ENCODE data around the gene MRGPRE. TPM values are rescaled to one million over a fixed set of nuclear protein-coding genes. Genes with fewer than 3 reads are reported as not detected.
A peak's percentile ranks its signal among the peaks of the same experiment; 100 is the strongest.

The MRGPRE gene
- total RNA-seq, 4 donors from 2014 or later: 0.47 TPM; not detected in 3

DNA sequence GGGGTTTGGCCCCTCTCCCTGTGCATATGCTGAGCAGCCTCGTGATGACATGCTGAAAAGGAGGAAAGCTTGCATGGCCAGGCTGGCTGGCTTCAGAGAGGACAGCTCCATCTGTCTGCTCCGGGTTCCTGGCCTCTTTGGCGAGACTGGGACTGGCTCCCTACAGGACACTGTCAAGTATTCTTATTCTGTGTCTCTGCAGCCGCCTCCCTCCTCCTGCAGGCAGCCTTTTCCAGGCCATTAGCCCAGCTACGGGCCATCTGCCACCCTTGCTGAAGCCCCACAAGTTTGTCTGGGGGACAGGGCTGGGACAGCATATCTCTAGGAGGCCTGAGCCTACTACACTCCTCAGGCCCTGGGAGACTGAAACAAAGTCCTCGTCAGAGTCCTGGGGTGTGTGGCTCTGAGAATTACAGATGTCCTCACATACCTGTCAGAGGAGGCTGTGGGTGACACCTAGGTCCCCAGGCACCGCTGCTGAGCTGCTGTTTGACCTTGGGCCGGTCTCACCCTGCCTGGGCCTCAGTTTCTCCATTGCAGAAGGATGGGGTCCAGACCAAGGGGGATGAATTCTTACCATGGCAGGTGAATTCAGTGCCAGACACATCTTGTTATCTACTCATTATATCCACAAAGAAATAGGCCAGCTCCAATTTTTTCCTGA lies 24.6 kb downstream of the MRGPRE start:
- H3K4me1 ChIP-seq: peaks cover 7% of the 10 kb centered on the region
- H3K9me3 ChIP-seq: no peaks in the 10 kb centered on the region
- no peak for TF ChIP-seq EP300 (IDR thresholded peaks at IDR 0.05)
- DNase-seq (ENCODE audit: low spot score in 2 of 2): no peak
- no peak overlapping the region for H3K4me3 ChIP-seq
- WGBS: 78% methylated on average over 5 of the region's 8 CpGs
- H3K27ac ChIP-seq: no peak overlapping the region
- peaks cover 25% of the 10 kb centered on the region for H3K27me3 ChIP-seq
- H3K36me3 ChIP-seq: no peaks in the 10 kb centered on the region

DNA sequence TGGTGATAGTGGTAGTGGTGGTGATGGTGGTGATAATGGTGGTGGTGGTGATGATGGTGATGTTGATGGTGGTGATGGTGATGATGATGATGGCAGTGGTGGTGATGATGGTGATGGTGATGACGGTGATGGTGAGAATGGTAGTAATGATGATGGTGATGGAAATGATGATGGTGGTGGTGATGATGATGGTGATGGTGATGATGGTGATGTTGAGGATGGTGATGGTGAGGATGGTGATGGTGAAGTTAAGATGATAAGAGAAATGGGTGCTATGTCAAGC lies 25.4 kb downstream of the MRGPRE start:
- WGBS: 94% methylated on average over 1 of the region's 1 CpG
- DNase-seq (ENCODE audit: low spot score in 2 of 2): no peak
- no peaks in the 10 kb centered on the region for H3K36me3 ChIP-seq
- TF ChIP-seq POLR2A (IDR thresholded peaks at IDR 0.05) (no peak), POLR2AphosphoS5 (IDR thresholded peaks at IDR 0.05) (no peak), EP300 (IDR thresholded peaks at IDR 0.05) (no peak)
- TF ChIP-seq, protein P1, sequence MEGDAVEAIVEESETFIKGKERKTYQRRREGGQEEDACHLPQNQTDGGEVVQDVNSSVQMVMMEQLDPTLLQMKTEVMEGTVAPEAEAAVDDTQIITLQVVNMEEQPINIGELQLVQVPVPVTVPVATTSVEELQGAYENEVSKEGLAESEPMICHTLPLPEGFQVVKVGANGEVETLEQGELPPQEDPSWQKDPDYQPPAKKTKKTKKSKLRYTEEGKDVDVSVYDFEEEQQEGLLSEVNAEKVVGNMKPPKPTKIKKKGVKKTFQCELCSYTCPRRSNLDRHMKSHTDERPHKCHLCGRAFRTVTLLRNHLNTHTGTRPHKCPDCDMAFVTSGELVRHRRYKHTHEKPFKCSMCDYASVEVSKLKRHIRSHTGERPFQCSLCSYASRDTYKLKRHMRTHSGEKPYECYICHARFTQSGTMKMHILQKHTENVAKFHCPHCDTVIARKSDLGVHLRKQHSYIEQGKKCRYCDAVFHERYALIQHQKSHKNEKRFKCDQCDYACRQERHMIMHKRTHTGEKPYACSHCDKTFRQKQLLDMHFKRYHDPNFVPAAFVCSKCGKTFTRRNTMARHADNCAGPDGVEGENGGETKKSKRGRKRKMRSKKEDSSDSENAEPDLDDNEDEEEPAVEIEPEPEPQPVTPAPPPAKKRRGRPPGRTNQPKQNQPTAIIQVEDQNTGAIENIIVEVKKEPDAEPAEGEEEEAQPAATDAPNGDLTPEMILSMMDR (IDR thresholded peaks at IDR 0.05): no peak
- peaks cover 33% of the 10 kb centered on the region for H3K27me3 ChIP-seq
- peaks cover 7% of the 10 kb centered on the region for H3K4me1 ChIP-seq
- H3K4me3 ChIP-seq: no peak overlapping the region
- H3K9me3 ChIP-seq: no peaks in the 10 kb centered on the region
- no peak overlapping the region for H3K27ac ChIP-seq

DNA sequence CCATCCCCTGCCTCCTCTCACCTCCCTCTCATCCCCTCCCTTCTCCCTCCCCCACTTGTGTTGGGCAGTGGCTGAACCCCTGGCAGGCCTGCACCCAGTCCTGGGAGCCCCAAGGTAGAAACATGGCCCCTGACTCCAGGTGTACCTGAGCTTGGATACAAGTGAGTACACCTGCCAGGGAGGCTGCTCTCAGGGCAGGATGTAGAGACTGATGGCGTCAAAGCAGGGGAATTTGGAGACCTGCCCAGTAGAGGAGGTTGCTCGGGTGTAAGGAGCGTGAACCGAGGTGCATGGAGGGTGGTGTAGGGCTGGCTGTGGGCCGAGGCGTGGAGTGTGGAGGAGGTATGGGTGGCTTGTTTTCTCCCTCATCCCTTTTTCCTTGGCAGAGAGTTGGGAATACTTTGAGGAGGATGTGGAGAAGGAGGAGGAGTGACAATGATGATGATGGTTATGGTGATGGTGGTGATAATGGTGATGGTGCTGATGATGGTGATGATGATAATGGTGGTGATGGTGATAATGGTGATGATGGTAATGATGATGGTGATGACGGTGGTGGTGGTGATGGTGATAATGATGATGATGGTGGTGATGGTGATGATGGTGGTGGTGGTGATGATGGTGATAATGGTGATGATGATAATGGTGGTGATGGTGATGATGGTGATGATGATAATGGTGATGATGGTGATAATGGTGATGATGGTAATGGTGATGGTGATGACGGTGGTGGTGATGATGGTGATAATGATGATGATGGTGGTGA lies 25.9 kb downstream of the MRGPRE start:
- DNase-seq (ENCODE audit: low spot score in 2 of 2): no peak
- peaks cover 7% of the 10 kb centered on the region for H3K4me1 ChIP-seq
- no peak overlapping the region for H3K4me3 ChIP-seq
- H3K27ac ChIP-seq: no peak overlapping the region
- WGBS: 84% methylated on average over 8 of the region's 8 CpGs
- no peaks in the 10 kb centered on the region for H3K9me3 ChIP-seq
- TF ChIP-seq POLR2A (IDR thresholded peaks at IDR 0.05) (no peak), EP300 (IDR thresholded peaks at IDR 0.05) (no peak), POLR2AphosphoS5 (IDR thresholded peaks at IDR 0.05) (no peak)
- TF ChIP-seq, protein P1 (IDR thresholded peaks at IDR 0.05): no peak
- H3K36me3 ChIP-seq: no peaks in the 10 kb centered on the region
- peaks cover 35% of the 10 kb centered on the region for H3K27me3 ChIP-seq

DNA sequence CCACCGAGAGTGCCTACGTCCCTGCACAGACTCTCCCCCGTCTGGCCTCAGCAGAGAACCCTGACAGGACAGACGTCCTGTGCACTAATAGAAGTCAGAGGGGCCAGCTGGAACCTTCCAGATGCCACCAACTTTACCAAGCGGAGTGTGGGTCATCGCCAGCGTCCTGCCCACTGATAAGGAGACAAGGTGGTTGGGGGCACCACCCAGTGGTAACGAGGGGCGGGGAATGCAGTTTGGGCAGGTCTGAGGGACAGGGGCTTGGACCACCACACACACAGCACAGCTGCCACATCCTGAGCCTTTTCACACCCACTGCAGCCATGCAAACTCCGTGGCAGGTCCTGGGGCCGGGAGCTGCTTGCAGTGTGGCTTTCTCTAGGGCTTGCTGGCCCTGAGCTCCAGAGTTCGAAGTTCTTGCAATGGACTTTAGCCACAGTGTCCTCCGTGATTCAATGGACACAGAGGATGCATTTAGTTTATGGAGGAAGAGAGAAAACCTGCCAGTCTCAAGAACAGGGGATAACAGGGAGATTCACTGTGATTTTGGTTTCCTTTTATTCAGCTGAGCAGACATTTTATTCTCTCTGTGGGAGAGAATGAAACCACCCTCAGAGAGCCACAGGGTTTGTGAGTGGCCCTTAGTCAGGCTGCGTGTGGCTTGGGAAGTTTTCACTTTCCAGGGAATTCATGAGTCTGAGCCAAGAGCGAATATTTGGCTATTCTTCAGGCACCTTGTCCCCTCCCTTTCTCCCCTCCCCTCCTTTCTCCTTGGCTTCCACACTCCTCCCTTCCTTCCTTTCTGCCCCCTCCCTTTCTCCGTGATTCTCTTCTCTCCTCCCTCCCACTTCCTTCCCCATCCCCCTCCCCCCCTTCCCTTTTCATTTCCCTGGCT lies 26.7 kb downstream of the MRGPRE start:
- H3K4me1 ChIP-seq: peaks cover 7% of the 10 kb centered on the region
- 54% methylated on average over 15 of the region's 16 CpGs for WGBS
- H3K27me3 ChIP-seq: peaks cover 43% of the 10 kb centered on the region
- no peaks in the 10 kb centered on the region for H3K9me3 ChIP-seq
- no peak for DNase-seq (ENCODE audit: low spot score in 2 of 2)
- H3K27ac ChIP-seq: no peak overlapping the region
- TF ChIP-seq EP300 (IDR thresholded peaks at IDR 0.05): no peak
- TF ChIP-seq, protein P1 (IDR thresholded peaks at IDR 0.05): no peak
- TF ChIP-seq POLR2AphosphoS5 (IDR thresholded peaks at IDR 0.05): no peak
- TF ChIP-seq POLR2A (IDR thresholded peaks at IDR 0.05): no peak
- H3K36me3 ChIP-seq: no peaks in the 10 kb centered on the region
- H3K4me3 ChIP-seq: no peak overlapping the region

DNA sequence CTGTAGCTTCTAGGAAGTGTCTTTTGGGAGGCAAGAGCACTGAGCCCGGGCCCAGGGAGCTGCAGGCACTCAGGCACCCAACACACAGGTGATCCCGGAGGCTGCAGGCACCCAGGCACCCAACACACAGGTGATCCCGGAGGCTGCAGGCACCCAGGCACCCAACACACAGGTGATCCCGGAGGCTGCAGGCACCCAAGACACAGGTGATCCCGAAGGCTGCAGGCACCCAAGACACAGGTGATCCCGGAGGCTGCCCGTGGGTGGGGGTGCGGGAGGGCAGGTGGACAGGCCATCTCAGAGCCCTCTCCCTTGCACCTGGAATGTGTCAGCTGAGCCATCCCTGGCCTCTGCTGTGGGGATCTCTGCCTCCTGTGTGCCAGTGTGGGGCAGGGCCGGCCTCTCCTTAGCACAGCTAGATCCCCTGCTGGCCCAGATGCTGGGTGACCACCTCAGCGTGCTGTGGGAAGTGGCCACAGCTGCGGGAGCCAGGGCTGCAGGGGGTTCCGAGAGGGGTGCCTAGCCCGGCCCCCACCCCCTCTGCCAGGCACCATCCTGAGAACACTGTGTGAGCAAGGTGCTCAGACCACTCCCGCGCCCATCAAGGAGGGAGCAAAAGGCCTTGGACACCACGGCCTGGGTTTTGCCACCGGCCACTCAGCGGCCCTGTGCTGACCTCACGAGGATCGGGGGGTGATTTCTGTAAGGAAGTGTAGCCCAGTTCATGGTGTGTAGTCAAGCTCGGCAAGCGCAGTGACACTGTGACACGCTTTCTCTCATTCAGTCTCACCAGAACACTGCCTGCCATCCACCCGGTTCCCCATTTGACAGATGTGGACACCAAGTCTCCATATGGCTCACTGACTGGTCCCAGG lies 27.8 kb downstream of the MRGPRE start:
- TF ChIP-seq, protein P1 (IDR thresholded peaks at IDR 0.05): no peak
- TF ChIP-seq POLR2A (IDR thresholded peaks at IDR 0.05): no peak
- TF ChIP-seq EP300 (IDR thresholded peaks at IDR 0.05): no peak
- no peak for TF ChIP-seq POLR2AphosphoS5 (IDR thresholded peaks at IDR 0.05)
- DNase-seq (ENCODE audit: low spot score in 2 of 2): peak in 1 of 2 donors; percentile 50
- H3K4me3 ChIP-seq: no peak overlapping the region
- H3K27me3 ChIP-seq: peaks cover 54% of the 10 kb centered on the region
- no peaks in the 10 kb centered on the region for H3K36me3 ChIP-seq
- no peaks in the 10 kb centered on the region for H3K9me3 ChIP-seq
- no peak overlapping the region for H3K27ac ChIP-seq
- 91% methylated on average over 16 of the region's 24 CpGs for WGBS
- peaks cover 7% of the 10 kb centered on the region for H3K4me1 ChIP-seq

Data from suprapubic skin (tissue), 4 donors.